Sigmoid colon (tissue), 7 donors: ENCODE results near the gene TBC1D3E. TPM values are rescaled to one million over a fixed set of nuclear protein-coding genes. Genes with fewer than 3 reads are reported as not detected.
"Not testable (repeated sequence)": the region's sequence is repeated elsewhere in the genome, so short reads cannot be mapped to it uniquely, and the experiment has no call there.

Experiments used
- DNase-seq: peaks from one replicate; pipeline ENCODE4 v3.0.0-alpha.2; 2019
- H3K27ac ChIP-seq, 4 donors: fragments of 200-600 bp; sonication (generic); one replicate each; pipeline ENCODE4 v1.5.1; 2016 to 2019; ENCODE audit warnings: mild to moderate bottlenecking in 1 of 4
- H3K27me3 ChIP-seq, 3 donors: fragments of 200-600 bp; sonication (generic); one replicate each; pipeline ENCODE4 v1.5.1; 2019; ENCODE audit warnings: mild to moderate bottlenecking in 1 of 3
- H3K36me3 ChIP-seq, 4 donors: fragments of 200-600 bp; sonication (generic); one replicate each; pipeline ENCODE4 v1.5.1; 2016 to 2019
- H3K4me1 ChIP-seq, 4 donors: fragments of 200-600 bp; sonication (generic); one replicate each; pipeline ENCODE4 v1.5.1; 2017 to 2019
- H3K4me3 ChIP-seq, 4 donors: fragments of 200-600 bp; sonication (generic); one replicate each; pipeline ENCODE4 v1.5.1; 2017 to 2019; ENCODE audit warnings: mild to moderate bottlenecking in 2 of 4, moderate library complexity in 1 of 4
- H3K9me3 ChIP-seq, 4 donors: fragments of 200-600 bp in 3 of 4; sonication (generic) in 3 of 4; one replicate each; pipeline versions ENCODE4 v1.5.1 to v1.6.1; 2013 to 2019
- WGBS, 2 donors: extraction: QIAGEN DNeasy Blood & Tissue Kit; methylation state at CpG; one replicate each; pipeline ENCODE4 v1.1.7; 2013; 5-methylcytosine and 5-hydroxymethylcytosine counted together
- intact Hi-C: fragments of 100-400 bp; cut with DNase I; formaldehyde crosslinking; loops from one replicate; pipeline ENCODE4 v1.15.1; 2023
- polyA plus RNA-seq, 3 donors: library from polyadenylated mRNA; stranded (reverse); fragments of 200-250 nt; gene quantifications; one replicate each; pipeline ENCODE4 v1.2.3, GENCODE V29; 2013
- small RNA-seq, 3 donors: library from RNA; depleted of rRNA; stranded (forward); fragments of <200 nt; gene quantifications; one replicate each; pipeline ENCODE3, GENCODE V24; 2016
- total RNA-seq, 4 donors: library from RNA; depleted of rRNA; stranded (reverse); fragments of >200 nt; gene quantifications; one replicate each; pipeline ENCODE4 v1.1.0, GENCODE V29; 2016
- donor health status: healthy with polysubstance abuse.
- donor health status: Bipolar disorder and iron deficiency.
- donor health status: healthy.

Gene TBC1D3E
- total RNA-seq (not detected), polyA plus RNA-seq (not detected)

GRCh38 chr17:38127651-38128050 lies at the start of gene TBC1D3E:
TBC1D3E (plus strand) TSS chr17:38127951; CDS start chr17:38129496, 1,545 bp downstream.
- H3K4me3 ChIP-seq, H3K9me3 ChIP-seq, intact Hi-C loops, H3K4me1 ChIP-seq, H3K36me3 ChIP-seq, H3K27ac ChIP-seq, H3K27me3 ChIP-seq, DNase-seq: not testable (repeated sequence)
- WGBS, 2 donors, result no CpG with 5 or more reads among the region's 9 CpGs

- H3K4me1 ChIP-seq, H3K27me3 ChIP-seq, H3K36me3 ChIP-seq, H3K9me3 ChIP-seq, H3K4me3 ChIP-seq, DNase-seq, H3K27ac ChIP-seq, intact Hi-C loops: not testable (repeated sequence)
- no CpG with 5 or more reads among the region's 1 CpG for WGBS, 2 donors
These were observed 40.4 kb upstream of the TBC1D3E start for GRCh38 chr17:38087344-38087743.

GRCh38 chr17:38088120-38088519 lies 39.6 kb upstream of the TBC1D3E start:
- H3K36me3 ChIP-seq, H3K4me3 ChIP-seq, intact Hi-C loops, H3K27me3 ChIP-seq, H3K27ac ChIP-seq, DNase-seq, H3K9me3 ChIP-seq, H3K4me1 ChIP-seq: not testable (repeated sequence)
- WGBS, 2 donors, result 90 to 98% methylated on average over 6 to 8 of the region's 10 CpGs

GRCh38 chr17:38094059-38094694 lies 33.6 kb upstream of the TBC1D3E start:
- H3K36me3 ChIP-seq, H3K9me3 ChIP-seq, H3K4me1 ChIP-seq, DNase-seq, H3K27me3 ChIP-seq, H3K27ac ChIP-seq, H3K4me3 ChIP-seq, intact Hi-C loops: not testable (repeated sequence)
- WGBS, 2 donors, result no CpG with 5 or more reads among the region's 2 CpGs

GRCh38 chr17:38099262-38099661 lies 28.5 kb upstream of the TBC1D3E start:
- WGBS, 2 donors, result no CpG with 5 or more reads among the region's 1 CpG
- H3K27me3 ChIP-seq, intact Hi-C loops, H3K9me3 ChIP-seq, H3K27ac ChIP-seq, H3K4me3 ChIP-seq, H3K4me1 ChIP-seq, H3K36me3 ChIP-seq, DNase-seq: not testable (repeated sequence)

GRCh38 chr17:38119829-38120228 lies 7.9 kb upstream of the TBC1D3E start:
- WGBS, 2 donors, result no CpG with 5 or more reads among the region's 1 CpG

GRCh38 chr17:38134860-38135259 lies 7.1 kb downstream of the TBC1D3E start:
- H3K27me3 ChIP-seq, H3K27ac ChIP-seq, intact Hi-C loops, H3K4me1 ChIP-seq, DNase-seq, H3K9me3 ChIP-seq, H3K4me3 ChIP-seq, H3K36me3 ChIP-seq: not testable (repeated sequence)
- 89 to 90% methylated on average over 10 of the region's 16 CpGs for WGBS, 2 donors

More at GRCh38 chr17:38119829-38120228, 7.9 kb upstream of the TBC1D3E start:
- DNase-seq, H3K4me3 ChIP-seq, H3K27me3 ChIP-seq, H3K9me3 ChIP-seq, H3K4me1 ChIP-seq, H3K27ac ChIP-seq, H3K36me3 ChIP-seq, intact Hi-C loops: not testable (repeated sequence)

Small RNA genes within 50 kb of the gene (small RNA-seq; reads per million reads assigned to genes)
- 0 reads per million in 3 donors for gene RF00019
- 0 reads per million in 3 donors for gene RNA5SP526

Other genes with a start within 250 kb of the TBC1D3E start
- not detected for gene TBC1D3K, start 203.5 kb upstream of the TBC1D3E start, total RNA-seq
- not detected for gene TBC1D3K, start 203.5 kb upstream of the TBC1D3E start, polyA plus RNA-seq
- gene TBC1D3L, start 138.9 kb upstream of the TBC1D3E start, total RNA-seq, result 10 to 100 TPM in 3 of 4 donors, 1 to 10 TPM in 1; 7.1 to 20.8 (median 10.5) TPM
- 1 to 10 TPM; 2.1 to 8.5 (median 4.2) TPM for gene TBC1D3L, start 138.9 kb upstream of the TBC1D3E start, polyA plus RNA-seq
- gene TBC1D3D, start 124.0 kb upstream of the TBC1D3E start, total RNA-seq, result not detected
- gene TBC1D3D, start 124.0 kb upstream of the TBC1D3E start, polyA plus RNA-seq, result 1 to 10 TPM in 1 of 3 donors, not detected in 2; 2.1 TPM
- gene TBC1D3C, start 59.3 kb upstream of the TBC1D3E start, total RNA-seq, result not detected
- 1 to 10 TPM in 1 of 3 donors, not detected in 2; 3.0 TPM for gene TBC1D3C, start 59.3 kb upstream of the TBC1D3E start, polyA plus RNA-seq
- not detected for gene TBC1D3, start 64.6 kb downstream of the TBC1D3E start, total RNA-seq
- gene TBC1D3, start 64.6 kb downstream of the TBC1D3E start, polyA plus RNA-seq, result not detected
- 10 to 100 TPM; 31.2 to 41.0 (median 33.6) TPM for gene MRPL45, start 169.2 kb downstream of the TBC1D3E start, total RNA-seq
- gene MRPL45, start 169.2 kb downstream of the TBC1D3E start, polyA plus RNA-seq, result 10 to 100 TPM; 35.8 to 38.1 (median 37.2) TPM
- under 1 TPM in 2 of 4 donors, not detected in 2; under 0.01 to 0.36 TPM for gene GPR179, start 216.0 kb downstream of the TBC1D3E start, total RNA-seq
- gene GPR179, start 216.0 kb downstream of the TBC1D3E start, polyA plus RNA-seq, result under 1 TPM in 1 of 3 donors, not detected in 2; 0.09 TPM
- 10 to 100 TPM; 13.9 to 20.2 (median 17.3) TPM for gene SOCS7, start 223.9 kb downstream of the TBC1D3E start, total RNA-seq
- 10 to 100 TPM in 1 of 3 donors, 1 to 10 TPM in 2; 1.2 to 12.6 (median 3.0) TPM for gene SOCS7, start 223.9 kb downstream of the TBC1D3E start, polyA plus RNA-seq